Right renal cortex interstitium (tissue), 3 donors: ENCODE data around the gene DDAH1. TPM values are rescaled to one million over a fixed set of nuclear protein-coding genes. Genes with fewer than 3 reads are reported as not detected.
"Not testable (repeated sequence)": the region's sequence is repeated elsewhere in the genome, so short reads cannot be mapped to it uniquely, and the experiment has no call there.

Experiments used
- DNase-seq, 3 donors: peaks; one replicate each; pipeline ENCODE4 v3.0.0-alpha.2; 2013; ENCODE audit warnings: low read depth in 3 of 3, low spot score in 2 of 3
- polyA plus RNA-seq, 3 donors: library from polyadenylated mRNA; unstranded; fragments of 120-200 nt; gene quantifications; one replicate each; pipeline ENCODE4 v1.2.1, GENCODE V29; 2013; ENCODE audit not compliant: insufficient read length in 3 of 3

Gene DDAH1
- polyA plus RNA-seq, 3 donors: 126 to 140 (median 132) TPM

DNA sequence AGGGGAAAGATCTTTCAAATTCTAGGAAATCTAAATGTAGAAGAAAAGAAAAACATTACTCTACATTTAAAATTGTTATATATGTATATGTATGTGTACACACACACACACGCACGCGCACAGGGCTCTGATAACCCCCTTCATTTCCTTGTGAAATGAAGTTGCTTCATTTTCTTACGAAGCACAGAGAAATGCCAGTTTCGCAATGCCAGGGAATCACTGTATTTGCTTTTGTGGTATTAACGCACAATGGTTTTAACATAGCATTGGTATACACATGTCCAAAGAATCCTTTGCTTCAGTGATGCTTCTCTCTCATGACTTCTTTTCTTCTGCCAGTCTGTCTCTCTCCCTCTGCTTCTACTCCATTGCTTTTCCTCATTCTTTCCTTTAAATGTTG, 8.4 kb upstream of the DDAH1 start:
- no peak for DNase-seq

DNA sequence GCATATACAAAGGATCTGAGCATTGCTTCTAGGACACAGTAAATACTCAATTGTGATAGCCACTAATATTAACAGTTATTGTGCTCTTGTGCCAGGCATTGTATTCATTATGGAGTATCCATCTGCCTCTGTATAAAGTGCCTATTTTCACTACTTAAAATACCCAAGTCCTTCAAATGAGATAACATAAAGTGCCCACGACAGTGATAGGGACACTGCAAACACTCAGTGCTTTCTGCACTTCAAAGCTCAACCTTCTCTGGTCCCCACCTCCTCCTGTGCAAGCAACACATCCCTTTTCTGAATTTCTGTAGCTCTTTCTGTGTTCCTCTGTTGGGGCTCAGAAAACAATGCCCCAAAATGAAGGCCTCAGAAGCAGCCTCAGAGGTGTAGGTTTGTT, 6.6 kb upstream of the DDAH1 start:
- DNase-seq: no peak

DNA sequence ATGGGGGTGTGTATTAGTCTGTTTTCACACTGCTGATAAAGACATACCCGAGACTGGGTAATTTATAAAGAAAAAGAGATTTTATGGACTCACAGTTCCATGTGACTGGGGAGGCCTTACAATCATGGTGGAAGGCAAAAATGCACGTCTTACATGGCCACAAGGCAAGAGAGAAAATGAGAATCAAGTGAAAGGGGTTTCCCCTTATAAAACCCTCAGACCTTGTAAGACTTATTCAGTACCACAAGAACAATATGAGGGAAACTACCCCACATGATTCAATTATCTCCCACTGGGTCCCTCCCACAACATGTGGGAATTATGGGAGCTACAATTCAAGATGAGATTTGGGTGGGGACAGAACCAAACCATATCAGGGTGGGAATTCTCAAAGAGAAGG, 5.2 kb upstream of the DDAH1 start:
- DNase-seq: not testable (repeated sequence)

DNA sequence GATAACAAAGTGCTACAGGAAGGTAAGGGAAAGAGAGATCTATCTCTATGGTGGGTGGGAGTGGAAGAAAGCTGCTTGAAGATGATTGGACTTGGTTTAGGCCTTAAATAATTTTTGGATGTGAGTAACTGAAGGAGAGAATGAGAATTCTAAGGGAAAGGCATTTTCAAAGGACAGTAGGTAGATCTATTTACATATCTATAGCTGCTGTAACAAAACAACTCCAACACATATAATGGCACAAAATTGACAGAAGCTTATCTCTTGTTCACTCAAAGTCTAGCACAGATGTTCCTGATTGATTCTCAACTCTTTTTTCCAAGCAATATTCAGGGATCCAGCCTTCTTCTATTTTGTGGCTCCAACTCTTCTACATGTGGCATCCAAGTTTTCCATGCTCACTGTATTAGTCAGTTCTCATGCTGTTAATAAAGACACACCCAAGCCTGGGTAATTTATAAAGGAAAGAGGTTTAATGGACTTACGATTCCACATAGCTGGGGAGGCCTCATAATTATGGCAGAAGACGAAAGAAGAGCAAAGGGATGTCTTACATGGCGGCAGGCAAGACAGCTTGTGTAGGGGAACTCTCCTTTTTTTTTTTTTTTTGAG, 3.1 kb upstream of the DDAH1 start:
- no peak for DNase-seq

DNA sequence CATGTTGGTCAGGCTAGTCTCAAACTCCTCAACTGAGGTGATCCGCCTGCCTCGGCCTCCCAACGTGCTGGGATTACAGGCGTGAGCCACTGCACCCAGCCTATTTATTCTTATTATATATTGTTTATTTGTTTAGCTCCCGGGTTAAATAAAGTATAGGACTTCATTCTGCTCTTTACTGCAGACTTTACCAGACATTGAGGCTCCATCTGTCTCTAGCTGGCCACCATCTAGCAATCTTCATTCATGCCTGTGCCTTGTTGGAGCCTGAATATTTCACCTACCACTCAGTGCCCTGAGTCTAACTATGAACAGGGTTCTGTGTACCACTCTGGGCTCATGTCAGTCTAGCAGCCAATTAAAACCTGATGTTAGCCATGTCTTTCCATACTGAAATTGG, 2.1 kb upstream of the DDAH1 start:
- DNase-seq: no peak

DNA sequence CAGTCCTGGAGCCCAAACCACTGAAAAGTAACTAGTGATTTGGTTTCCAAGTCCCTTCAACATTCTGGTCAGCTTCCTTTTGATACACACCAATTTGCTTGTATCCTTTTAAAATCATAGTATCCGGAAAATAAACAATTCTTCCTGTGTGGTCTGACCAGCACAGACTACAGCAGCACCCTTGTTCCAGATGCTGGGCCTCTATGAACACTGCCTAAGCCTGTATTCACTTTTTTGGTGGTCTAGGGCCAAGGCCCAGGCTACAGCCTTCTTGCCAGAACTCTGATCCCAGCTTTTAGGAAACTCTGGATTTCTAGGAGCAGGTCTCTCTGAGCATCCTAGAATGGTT, 801 bp upstream of the DDAH1 start:
- no peak for DNase-seq

DNA sequence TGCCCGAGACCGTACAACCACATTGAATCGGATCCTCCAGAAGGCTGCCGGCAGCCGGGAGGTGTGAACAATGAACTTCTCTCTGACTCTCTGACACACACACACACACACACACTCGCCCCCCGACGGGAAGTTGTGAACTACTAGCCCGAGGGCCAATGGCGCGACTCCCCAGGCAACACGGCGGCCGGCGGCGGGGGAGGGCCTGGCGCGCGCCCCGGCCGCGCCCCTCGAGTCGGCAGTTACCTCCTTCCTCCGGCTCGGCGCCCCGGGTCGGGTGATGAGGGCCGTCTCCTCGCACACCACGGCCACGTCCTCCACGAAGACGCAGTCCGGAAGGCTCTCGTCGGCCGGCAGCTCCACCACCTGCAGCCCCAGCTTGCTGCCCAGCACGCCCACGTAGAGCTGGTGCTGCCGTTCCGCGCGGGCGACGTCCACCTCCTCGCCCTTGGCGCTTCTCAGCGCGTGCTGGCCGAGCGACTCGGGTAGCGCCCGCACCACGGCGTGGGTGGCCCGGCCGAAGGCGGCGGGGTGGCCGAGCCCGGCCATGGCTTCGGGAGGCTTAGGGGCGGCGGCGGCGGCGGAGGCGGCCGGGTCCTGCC, 361 bp downstream of the DDAH1 start:
- peak in 2 of 3 donors; percentile 39 to 51 for DNase-seq

DNA sequence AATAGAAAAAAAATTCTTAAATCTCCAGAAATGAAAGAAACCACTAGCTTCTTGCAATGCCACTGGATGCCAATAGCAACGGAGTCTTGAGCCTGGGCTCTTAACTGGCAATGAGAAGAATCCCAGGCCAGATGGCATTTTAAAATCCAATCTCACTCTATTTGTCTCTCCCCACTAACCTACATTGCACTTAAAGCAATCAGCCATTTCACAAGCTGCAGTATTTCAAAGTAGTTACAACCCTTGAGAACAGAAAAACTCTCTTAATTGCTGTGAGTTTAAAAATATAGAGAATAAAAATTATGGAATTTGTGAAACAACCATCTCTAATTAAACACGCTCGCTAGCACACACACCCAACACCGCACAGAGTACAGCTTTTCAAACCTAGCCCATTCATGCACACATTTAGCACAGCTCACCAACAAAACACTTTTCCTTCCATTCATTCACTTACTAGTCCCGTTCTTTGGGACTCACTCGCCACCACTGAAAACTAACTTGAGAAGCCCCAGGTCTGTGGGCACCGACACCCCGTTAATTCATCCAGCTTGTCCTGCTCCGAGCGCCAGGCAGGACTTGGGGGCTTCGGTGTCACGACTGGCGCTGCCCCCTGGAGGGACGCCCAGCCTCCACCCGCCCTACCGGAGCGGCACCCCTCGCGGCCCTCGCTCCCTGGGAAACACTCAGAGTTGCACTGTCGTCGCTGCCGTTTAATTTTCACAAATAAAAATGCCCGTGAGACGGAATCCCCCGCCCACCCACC, 1.0 kb downstream of the DDAH1 start:
- peak in 1 of 3 donors; percentile 15 for DNase-seq

DNA sequence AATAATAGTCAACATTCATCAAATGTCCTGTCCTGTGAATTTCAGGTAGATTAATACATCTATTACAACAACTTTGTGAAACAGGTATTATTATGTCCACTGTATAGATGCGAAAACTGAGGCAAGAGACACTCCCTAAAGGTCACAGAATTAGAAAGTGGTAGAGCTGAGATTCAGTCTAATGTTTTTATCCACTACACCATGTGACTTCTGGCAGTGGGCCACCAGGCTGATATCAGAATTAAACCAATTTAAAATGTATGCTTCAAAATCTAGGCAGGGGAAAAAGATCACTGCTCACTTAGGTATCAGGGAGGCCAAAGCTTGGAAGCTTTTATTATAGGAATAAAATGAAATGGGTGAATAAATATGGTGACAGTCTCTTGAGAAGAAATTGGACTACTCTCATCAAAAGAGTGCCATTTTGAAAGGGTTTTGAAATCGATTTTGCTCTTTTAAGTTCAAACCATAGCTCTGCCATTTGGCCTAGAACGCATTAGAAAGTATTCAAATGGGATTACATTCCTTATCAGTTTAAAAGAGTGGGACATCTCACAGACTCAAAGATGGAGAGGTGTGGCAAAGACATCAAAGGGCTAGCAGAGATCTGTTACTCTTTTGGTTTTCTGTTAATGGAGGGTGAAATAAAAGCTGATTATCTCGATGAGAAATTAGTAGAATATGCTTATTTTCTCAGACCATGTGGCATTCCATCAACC, 1.9 kb downstream of the DDAH1 start:
- DNase-seq: no peak

DNA sequence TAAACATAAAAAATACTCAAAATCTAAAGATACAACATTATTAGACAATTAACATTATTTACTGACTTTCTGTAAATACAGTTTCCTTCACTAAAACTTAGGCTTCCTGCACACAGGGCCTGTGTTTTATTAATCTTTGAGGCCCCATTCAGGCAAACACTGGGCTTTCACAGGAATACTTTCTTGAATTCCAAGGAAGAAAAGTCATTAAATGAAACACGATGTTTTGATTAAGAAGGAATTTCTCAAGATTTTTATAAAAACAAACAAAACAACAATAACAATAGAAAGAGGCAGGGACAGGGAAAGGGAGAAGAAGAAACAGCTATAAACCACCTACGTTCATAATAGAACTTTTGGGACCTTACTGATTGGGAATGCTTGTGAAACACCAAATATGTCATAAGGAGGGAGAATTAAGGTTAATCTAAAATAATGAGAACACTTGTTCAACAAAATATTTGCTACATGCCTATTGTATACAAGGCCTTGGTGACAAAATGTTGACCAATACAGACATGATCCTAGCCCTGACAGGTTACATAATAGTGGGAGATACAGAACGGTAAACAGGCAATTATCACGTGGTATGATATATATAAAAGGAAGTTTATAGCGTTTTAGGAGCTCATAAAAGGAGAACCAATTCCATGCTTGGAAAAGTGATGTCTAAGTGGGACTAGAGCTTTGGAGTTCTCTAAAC, 3.6 kb downstream of the DDAH1 start:
- no peak for DNase-seq

DNA sequence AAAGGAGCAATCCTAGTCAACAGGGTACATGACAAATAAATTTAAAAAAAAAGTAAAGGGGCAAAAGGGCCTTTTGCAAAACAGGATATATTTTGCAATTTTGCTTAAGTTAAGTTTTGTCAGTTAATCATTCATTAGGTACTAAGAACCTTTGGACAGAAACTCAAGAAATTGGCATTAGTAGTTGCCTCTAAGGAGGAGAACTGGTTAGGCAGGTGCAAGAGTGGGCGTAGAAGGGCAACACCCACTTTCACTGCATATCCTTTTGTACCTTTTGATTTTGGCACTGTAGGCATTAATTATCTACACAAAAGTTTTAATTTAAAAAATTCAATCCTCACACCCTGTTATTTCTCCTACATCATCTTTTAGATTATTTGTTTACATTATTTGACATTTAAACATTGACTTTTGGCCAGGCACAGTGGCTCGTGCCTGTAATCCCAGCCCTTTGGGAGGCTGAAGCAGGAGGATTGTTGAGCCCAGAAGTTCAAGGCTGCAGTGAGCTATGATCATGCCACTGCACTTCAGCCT, 4.3 kb downstream of the DDAH1 start:
- no peak for DNase-seq

DNA sequence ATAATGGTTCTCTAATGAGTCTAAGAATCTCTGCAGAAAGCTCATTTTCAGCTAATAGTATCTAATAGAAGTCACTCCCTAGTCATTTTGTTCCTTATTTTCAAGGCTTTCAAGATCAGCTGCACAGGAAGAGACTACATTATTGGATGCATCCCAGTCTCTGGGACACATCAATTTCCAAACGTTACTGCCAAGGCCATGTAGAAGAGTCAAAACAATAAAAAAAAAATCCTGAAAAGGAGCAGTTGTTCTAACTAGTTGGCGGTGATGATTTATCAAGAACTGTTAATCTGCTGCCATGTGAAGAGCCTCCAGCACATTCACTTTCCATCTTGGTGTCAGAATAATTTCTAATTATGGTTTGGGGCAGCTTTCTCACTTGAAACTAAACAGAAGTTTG, 5.7 kb downstream of the DDAH1 start:
- no peak for DNase-seq

DNA sequence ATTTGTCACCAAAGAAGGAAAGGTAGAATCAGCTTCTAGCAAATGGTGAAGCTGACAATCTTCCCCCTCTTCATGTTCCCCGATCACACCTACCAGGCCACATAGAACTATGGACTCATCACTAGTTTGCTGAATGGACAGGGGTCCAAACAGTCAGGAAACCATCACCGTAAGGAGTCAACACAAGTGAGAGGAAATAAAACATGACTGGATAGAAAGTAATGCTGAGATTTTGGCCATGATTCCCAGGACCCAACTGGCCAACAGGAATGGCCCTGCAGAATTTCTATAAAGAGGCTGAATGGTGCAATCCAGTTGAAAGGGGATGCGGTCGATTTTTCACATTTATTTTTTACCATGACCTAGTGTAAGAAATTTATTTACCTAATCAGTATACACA, 10.7 kb downstream of the DDAH1 start:
- no peak for DNase-seq

DNA sequence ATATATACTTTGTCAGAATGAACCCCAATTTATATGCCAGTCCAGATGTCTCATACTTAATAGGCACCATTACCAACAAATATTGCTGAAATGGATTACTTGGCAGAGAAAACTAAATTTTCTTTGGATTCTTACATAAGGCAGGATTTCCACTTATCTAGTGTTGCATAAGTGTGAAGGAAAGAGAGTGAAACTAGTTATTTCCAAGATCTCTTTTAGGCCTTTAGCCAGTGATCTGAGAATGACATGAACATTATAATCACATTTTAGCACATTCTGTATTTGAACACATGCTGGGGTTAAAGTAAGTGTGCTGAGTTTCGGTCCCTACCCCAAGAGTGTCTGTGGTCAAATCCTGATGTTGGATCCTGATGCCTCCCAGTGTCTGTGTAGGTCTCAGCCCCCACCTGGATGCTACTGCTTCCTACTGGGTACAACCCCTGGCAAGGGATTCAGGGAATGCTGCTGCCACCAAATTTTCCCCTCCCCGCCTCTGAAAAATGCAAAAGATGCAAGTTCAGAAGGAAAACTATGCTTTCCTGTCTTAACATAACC, 11.2 kb downstream of the DDAH1 start:
- no peak for DNase-seq

DNA sequence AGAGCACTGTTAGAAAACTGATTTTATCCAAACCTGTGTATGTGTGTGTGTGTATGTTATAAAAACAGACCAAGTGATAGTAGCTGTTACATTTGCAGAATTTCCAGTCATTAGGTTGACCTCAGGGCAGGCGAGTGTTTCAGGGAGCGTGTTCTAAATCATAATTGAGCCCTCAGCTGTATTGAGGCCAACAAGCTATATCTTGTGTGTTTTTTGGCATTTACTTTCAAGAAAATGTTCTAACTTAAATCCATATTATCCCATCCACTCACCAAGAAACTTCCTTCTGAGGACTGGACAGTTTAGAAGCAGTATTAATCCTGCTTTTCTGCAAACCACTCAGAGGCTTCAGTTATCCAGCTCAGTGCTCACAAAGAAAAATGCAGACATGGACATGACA, 12.0 kb downstream of the DDAH1 start:
- no peak for DNase-seq

DNA sequence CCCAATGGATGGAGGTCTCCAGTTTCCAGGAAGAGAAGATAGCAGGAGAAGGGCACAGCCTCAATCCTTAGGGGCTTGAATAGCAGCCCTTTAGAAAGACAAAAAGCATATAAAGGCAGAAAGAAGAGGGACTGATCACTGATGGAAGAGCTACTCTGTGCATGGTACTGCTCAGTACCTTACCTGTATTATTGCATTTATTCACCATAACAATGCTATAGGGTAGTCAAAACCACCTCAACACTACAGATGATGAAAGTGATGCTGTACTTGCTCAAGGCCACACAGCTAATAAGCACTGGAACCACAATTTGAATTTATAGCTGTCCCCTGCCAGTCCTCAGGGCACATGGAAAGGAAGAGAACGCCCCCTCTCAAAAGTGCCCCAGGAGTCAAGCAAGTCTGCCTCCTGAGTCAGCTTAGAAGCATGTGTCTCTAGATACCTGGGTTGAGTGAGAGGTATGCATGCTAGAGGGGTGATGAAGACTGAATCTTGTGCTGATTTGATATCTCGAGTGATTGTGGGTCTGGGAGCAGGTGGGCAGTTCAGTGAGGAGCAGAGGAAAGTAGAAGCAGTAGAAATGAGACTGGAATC, 13.6 kb downstream of the DDAH1 start:
- DNase-seq: no peak

DNA sequence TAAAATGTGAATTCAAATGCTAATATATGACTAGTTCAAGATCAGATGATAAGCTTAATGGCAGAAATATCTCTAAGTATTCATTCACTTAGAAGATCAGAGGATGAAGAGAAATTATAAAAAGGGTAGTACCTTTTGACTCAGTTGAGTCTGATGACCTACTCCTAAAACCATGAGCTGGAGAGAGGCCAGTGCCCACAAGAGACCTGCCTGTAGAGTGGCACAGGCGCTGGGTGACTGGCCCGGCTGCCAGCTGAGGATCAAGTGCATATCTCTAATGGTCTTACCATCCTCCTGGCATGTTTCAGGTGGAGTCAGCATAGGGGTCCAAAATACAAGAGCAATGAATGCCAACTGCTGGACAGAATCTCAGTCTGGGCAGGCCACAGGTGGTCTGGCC, 14.1 kb downstream of the DDAH1 start:
- DNase-seq: no peak

DNA sequence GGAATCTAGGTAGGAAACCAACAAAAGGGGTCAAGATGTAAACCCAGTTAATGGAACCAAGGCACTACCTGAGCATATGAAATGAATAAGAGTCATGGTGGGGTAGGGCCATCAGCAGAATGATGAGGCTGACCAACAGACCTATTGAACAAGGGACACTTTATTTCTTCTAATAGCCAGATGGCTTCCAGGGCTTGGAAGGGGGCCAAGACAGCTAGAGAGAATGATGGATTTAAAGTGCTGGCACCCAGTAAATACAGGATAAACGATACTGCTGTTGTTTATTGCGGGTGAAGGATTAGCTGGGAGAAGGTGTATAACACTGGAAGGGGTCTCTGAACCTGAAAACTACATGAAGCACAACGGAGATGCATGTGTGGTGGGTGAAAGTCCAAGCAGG, 15.6 kb downstream of the DDAH1 start:
- DNase-seq: no peak

DNA sequence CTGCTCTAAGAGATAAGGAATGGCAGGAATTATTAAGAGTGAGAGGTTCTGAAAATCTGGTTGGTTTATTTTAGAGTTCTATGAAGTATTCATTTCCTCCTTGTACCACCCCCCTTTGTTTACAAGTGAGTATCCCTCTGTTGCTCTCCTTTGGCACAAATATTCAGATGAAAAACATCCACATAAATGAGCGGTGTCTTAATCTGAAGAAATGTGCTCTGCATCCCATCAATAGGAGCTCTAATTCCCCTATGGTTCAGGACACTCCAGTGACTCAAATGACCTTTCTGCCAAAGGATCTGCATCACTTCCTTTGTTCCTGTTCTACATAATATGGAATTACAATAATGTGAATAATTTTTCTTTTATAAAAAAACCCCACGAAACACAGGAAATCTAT, 16.6 kb downstream of the DDAH1 start:
- no peak for DNase-seq
